ENCODE results near the gene DTD1. TPM values are rescaled to one million over a fixed set of nuclear protein-coding genes. Genes with fewer than 3 reads are reported as not detected.

The DTD1 gene
- total and polyA plus RNA-seq, 2 of the 13 experiments (the other 11 are each of a cell fraction or from before 2014, with no cell fraction given): 41.2 to 79.3 TPM

- TF ChIP-seq MXD3 (CRISPR knock-in tag; IDR thresholded peaks at IDR 0.05) (no peak), ATRX (CRISPR knock-in tag; IDR thresholded peaks at IDR 0.05; ENCODE audit: borderline replicate concordance) (no peak), NFYC (CRISPR knock-in tag; IDR thresholded peaks at IDR 0.05) (no peak), ZFP36 (IDR thresholded peaks at IDR 0.05; ENCODE audit: borderline replicate concordance, low read depth, low read length, partially characterized antibody) (no peak), ZNF333 (CRISPR knock-in tag; IDR thresholded peaks at IDR 0.05; ENCODE audit: borderline replicate concordance) (no peak), ZNF569 (CRISPR knock-in tag; IDR thresholded peaks at IDR 0.05; ENCODE audit: borderline replicate concordance) (no peak), ZFX (CRISPR knock-in tag; IDR thresholded peaks at IDR 0.05; ENCODE audit: low read depth) (no peak)
Measured at GRCh38 chr20:18614244-18614643, 26.4 kb downstream of the DTD1 start (continued).

GRCh38 chr20:18615020-18615650 lies 27.3 kb downstream of the DTD1 start:
- H3K9ac ChIP-seq (ENCODE audit: insufficient read depth, low read depth, low read length): no peak overlapping the region
- H3K27me3 ChIP-seq (ENCODE audit: control insufficient read depth in 1 of 2, insufficient read depth in 2 of 2, low read length in 2 of 2): no peaks in the 10 kb centered on the region
- H2AFZ ChIP-seq (ENCODE audit: low read length): no peak overlapping the region
- DNase-seq (ENCODE audit: low spot score) (no peak), ATAC-seq (no peak), FAIRE-seq (no peak)
- BruUV-seq (replicated peaks): no TSS peak
- ChIA-PET CTCF (ENCODE audit: low intra/inter-chr PET ratio, low total read pairs) (no interaction called here), POLR2A (no interaction called here)
- peaks cover 0 to 8% of the 10 kb centered on the region in 2 experiments; a peak in 2 of 5 replicates for H3K36me3 ChIP-seq (replicated peaks in 1 of 2; ENCODE audit: control insufficient read depth in 1 of 2, insufficient read depth in 2 of 2, low read length in 2 of 2)
- no peaks in the 10 kb centered on the region for H3K79me2 ChIP-seq (ENCODE audit: insufficient read depth, low read length)
- H3K4me1 ChIP-seq (ENCODE audit: insufficient read depth, low read length): no peaks in the 10 kb centered on the region
- no peak overlapping the region for H3K27ac ChIP-seq (ENCODE audit: extremely low read length, insufficient read depth, low read length)
- WGBS (ENCODE audit: low lambda C conversion rate): 63% methylated on average over 5 of the region's 5 CpGs
- no peak overlapping the region for H3K4me2 ChIP-seq (ENCODE audit: low read depth, low read length)
- H3K4me3 ChIP-seq (replicated peaks in 1 of 3; ENCODE audit: insufficient read depth in 1 of 3, low read depth in 2 of 3, low read length in 3 of 3): no peak overlapping the region
- in situ Hi-C loops (cut with HindIII; ENCODE audit: extremely low pct_ligation_motif_present, low pct_unique_long_range_greater_than_20kb): no loop called here
- intact Hi-C loops (cut with micrococcal nuclease; ENCODE audit: unreplicated experiment): no loop called here
- H4K20me1 ChIP-seq (ENCODE audit: insufficient read depth, low read length): no peaks in the 10 kb centered on the region
- TF ChIP-seq ZBTB1 (CRISPR knock-in tag; IDR thresholded peaks at IDR 0.05; ENCODE audit: borderline replicate concordance): no peak
- TF ChIP-seq NPAS2 (CRISPR knock-in tag; IDR thresholded peaks at IDR 0.05; ENCODE audit: borderline replicate concordance): no peak
- TF ChIP-seq POLR2A (IDR thresholded peaks at IDR 0.05; ENCODE audit: insufficient read depth in 1 of 2, low read depth in 2 of 2, low read length in 2 of 2): no peak
- no peak for TF ChIP-seq ZNF44 (CRISPR knock-in tag; IDR thresholded peaks at IDR 0.05)
- TF ChIP-seq SSRP1 (CRISPR knock-in tag; IDR thresholded peaks at IDR 0.05): no peak
- TF ChIP-seq HNRNPUL1 (IDR thresholded peaks at IDR 0.05; ENCODE audit: low read depth, low read length): no peak
- TF ChIP-seq ZNF720 (CRISPR knock-in tag; IDR thresholded peaks at IDR 0.05): no peak
- TF ChIP-seq SMAD3 (CRISPR knock-in tag; IDR thresholded peaks at IDR 0.05): no peak
- H3K9me3 ChIP-seq (ENCODE audit: low read length): no peaks in the 10 kb centered on the region
